ENCODE results near the gene SLC45A3. TPM values are rescaled to one million over a fixed set of nuclear protein-coding genes. Genes with fewer than 3 reads are reported as not detected.

Gene SLC45A3
- total RNA-seq, 1 experiment from 2014 or later, result 3.0 TPM

DNA sequence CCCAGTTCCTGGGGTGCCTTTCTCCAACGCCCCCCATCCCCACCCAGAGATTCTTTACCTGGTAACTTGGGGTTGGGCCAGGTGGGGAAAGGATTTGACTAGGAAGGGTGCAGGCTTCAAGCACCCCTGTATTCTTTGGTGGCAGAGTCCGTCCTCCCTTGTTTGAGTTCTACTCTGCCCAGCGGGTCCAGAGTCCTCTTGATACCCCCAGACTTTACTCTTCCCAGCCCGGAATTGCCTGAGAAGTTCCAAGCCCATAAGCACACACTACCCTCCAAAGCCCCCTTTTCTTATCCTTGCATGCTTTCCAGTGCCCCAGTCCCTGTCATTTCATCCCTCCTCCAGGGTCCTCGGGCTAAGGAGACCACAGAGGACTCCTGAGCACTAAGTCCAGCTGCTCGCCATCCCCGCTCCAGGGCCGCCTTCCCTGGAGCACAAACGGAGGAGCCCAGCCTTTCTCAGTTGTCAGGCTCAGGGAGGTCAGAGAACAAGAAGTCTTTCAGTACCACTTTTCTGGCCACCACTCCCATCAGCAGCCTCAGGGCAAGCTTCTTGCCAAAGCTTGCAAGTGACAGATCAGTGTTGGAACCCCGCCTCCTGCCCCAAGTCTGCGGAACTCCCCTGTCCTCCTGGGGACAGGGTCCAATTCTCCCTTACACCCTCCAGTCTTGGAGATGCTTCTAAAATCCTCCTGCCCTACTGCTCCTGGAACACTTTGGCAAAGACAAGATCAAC is 12.2 kb downstream of the SLC45A3 start:
- Histone ChIP-seq H3K27ac (ENCODE audit: low read length) (no peak overlapping the region), H3K4me3 (ENCODE audit: low read depth in 2 of 2, low read length in 2 of 2) (no peak overlapping the region), H3K27me3 (ENCODE audit: control insufficient read depth, insufficient read depth, low read length) (no peaks in the 10 kb centered on the region), H3K36me3 (ENCODE audit: control insufficient read depth, insufficient read depth, low read length) (no peaks in the 10 kb centered on the region), H3K4me1 (ENCODE audit: control insufficient read depth, insufficient read depth, low read length) (peaks cover 51% of the 10 kb centered on the region), H3K9me3 (ENCODE audit: control insufficient read depth, insufficient read depth, low read depth, low read length) (no peaks in the 10 kb centered on the region)
- DNase-seq (ENCODE audit: low read depth, low spot score) (no peak), ATAC-seq (no peak)
- BruUV-seq (replicated peaks), result no TSS peak
- ChIA-PET POLR2A (no interaction called here), CTCF (interaction anchor here (1.0 to 1.4 kb wide), 2 partner anchors 10 to 309 kb away, joined by 3 to 4 read pairs; no protein-coding TSS in a partner anchor)
- intact Hi-C loops (cut with micrococcal nuclease; ENCODE audit: unreplicated experiment), result no loop called here
- in situ Hi-C loops (cut with HindIII; ENCODE audit: low pct_unique_long_range_greater_than_20kb, low sequenced_read_pairs), result no loop called here
- TF ChIP-seq POLR2AphosphoS5 (IDR thresholded peaks at IDR 0.05; ENCODE audit: low read depth, low read length), result no peak
- TF ChIP-seq TCF7L2 (IDR thresholded peaks at IDR 0.05; ENCODE audit: low read depth, low read length), result no peak
- TF ChIP-seq CTCF (IDR thresholded peaks at IDR 0.05), result no peak

DNA sequence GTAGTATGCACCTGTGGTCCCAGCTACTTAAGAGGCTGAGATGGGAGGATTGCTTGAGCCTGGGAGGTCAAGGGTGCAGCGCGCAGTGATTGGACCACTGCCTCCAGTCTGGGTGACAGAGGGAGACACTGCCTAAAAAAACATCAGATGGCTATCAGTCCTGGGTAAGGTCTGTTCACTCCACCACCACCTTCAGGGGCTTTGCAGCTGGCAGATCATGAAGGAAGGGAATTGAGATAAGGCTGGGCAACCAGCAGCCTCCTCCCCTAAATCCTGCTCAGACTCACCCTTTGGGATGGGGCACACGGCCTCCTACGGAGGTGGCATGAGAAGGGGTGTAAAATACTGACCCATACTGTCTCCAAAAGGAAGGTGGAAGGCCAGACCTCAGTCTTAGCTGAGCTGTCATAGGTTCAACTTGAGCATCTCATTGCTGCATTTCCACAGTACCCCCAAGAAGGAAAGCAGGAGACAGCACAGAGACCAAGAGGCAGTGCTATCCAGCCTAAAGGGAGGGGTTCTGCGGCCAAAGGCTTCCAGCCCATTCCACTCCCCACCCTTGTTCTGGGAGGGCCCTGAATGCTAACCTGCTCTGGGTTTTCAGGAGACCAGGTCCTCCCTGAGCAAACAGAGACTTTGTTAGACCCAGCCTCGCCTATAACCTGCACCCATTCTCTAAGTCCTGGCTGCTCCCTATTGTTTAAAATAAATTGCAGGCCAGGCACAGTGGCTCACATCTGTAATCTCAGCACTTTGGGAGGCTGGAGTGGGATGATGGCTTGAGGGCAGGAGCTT is 13.7 kb downstream of the SLC45A3 start:
- no peak for DNase-seq (ENCODE audit: low read depth, low spot score)
- CTCF ChIA-PET, result interaction anchor here (1.0 kb wide), 1 partner anchor 9 kb away, joined by 3 read pairs; no protein-coding TSS in a partner anchor
- no TSS peak for BruUV-seq (replicated peaks)
- in situ Hi-C loops (cut with HindIII; ENCODE audit: low pct_unique_long_range_greater_than_20kb, low sequenced_read_pairs) (no loop called here), intact Hi-C loops (cut with micrococcal nuclease; ENCODE audit: unreplicated experiment) (no loop called here)
- Histone ChIP-seq H3K4me3 (ENCODE audit: low read depth in 2 of 2, low read length in 2 of 2) (no peak overlapping the region), H3K27me3 (ENCODE audit: control insufficient read depth, insufficient read depth, low read length) (no peaks in the 10 kb centered on the region), H3K4me1 (ENCODE audit: control insufficient read depth, insufficient read depth, low read length) (peaks cover 42% of the 10 kb centered on the region), H3K36me3 (ENCODE audit: control insufficient read depth, insufficient read depth, low read length) (no peaks in the 10 kb centered on the region), H3K9me3 (ENCODE audit: control insufficient read depth, insufficient read depth, low read depth, low read length) (no peaks in the 10 kb centered on the region), H3K27ac (ENCODE audit: low read length) (no peak overlapping the region)
- TF ChIP-seq REST (IDR thresholded peaks at IDR 0.05; ENCODE audit: insufficient read depth in 1 of 2, low read depth in 2 of 2, low read length in 1 of 2), result no peak
- TF ChIP-seq SIN3A (IDR thresholded peaks at IDR 0.05; ENCODE audit: borderline replicate concordance, insufficient read depth, low read depth, low read length), result no peak
- no peak for TF ChIP-seq POLR2AphosphoS5 (IDR thresholded peaks at IDR 0.05; ENCODE audit: low read depth, low read length)
- no peak for TF ChIP-seq CTCF (IDR thresholded peaks at IDR 0.05)
- TF ChIP-seq TCF7L2 (IDR thresholded peaks at IDR 0.05; ENCODE audit: low read depth, low read length), result no peak
- POLR2A ChIA-PET, result no interaction called here
- ATAC-seq, result no peak

Measured in Panc1 (cell line).